Measurements from ENCODE around the gene FKBP1B. TPM values are rescaled to one million over a fixed set of nuclear protein-coding genes. Genes with fewer than 3 reads are reported as not detected.
A peak's percentile ranks its signal among the peaks of the same experiment; 100 is the strongest.

The FKBP1B gene
- total RNA-seq (ENCODE audit: low replicate concordance), result 3.5 and 7.9 TPM in 2 replicates

- TF ChIP-seq CTCF (IDR thresholded peaks at IDR 0.05; ENCODE audit: insufficient read depth, low read length), result no peak
- peak within 1 kb of the TSS; percentile 71 for H3K4me3 ChIP-seq (ENCODE audit: low read depth, low read length)
- DNase-seq (ENCODE audit: low read depth), result peak; percentile 25
These were observed at the start of gene FKBP1B for GRCh38 chr2:24049485-24050021. TSS of gene FKBP1B (plus strand) at chr2:24049741. CDS start at chr2:24049850, 109 bp downstream.

GRCh38 chr2:24007693-24008092 lies 41.8 kb upstream of the FKBP1B start:
- no peak for DNase-seq (ENCODE audit: low read depth)
- no peak overlapping the region for H3K4me3 ChIP-seq (ENCODE audit: low read depth, low read length)
- no peak for TF ChIP-seq CTCF (IDR thresholded peaks at IDR 0.05; ENCODE audit: insufficient read depth, low read length)

GRCh38 chr2:24008672-24009366 lies 40.7 kb upstream of the FKBP1B start:
- TF ChIP-seq CTCF (IDR thresholded peaks at IDR 0.05; ENCODE audit: insufficient read depth, low read length), result no peak
- DNase-seq (ENCODE audit: low read depth), result no peak
- H3K4me3 ChIP-seq (ENCODE audit: low read depth, low read length), result no peak overlapping the region

GRCh38 chr2:24009367-24009679 lies 40.2 kb upstream of the FKBP1B start:
- H3K4me3 ChIP-seq (ENCODE audit: low read depth, low read length), result peak overlapping the region; percentile 55
- DNase-seq (ENCODE audit: low read depth), result no peak
- no peak for TF ChIP-seq CTCF (IDR thresholded peaks at IDR 0.05; ENCODE audit: insufficient read depth, low read length)

GRCh38 chr2:24009680-24010476 lies 39.7 kb upstream of the FKBP1B start, which contains the start of gene MFSD2B:
TSS of gene MFSD2B (plus strand) at chr2:24010085. CDS start at chr2:24010097, 12 bp downstream.
- DNase-seq (ENCODE audit: low read depth), result peak; percentile 11

More at GRCh38 chr2:24009680-24010476, 39.7 kb upstream of the FKBP1B start, which contains the start of gene MFSD2B:
- H3K4me3 ChIP-seq (ENCODE audit: low read depth, low read length), result peak within 1 kb of the TSS; percentile 55
- TF ChIP-seq CTCF (IDR thresholded peaks at IDR 0.05; ENCODE audit: insufficient read depth, low read length), result no peak
